Measurements from ENCODE around the gene TMEM140. TPM values are rescaled to one million over a fixed set of nuclear protein-coding genes. Genes with fewer than 3 reads are reported as not detected.

Gene TMEM140
- total and polyA plus RNA-seq, 2 of the 13 experiments (the other 11 are each of a cell fraction or from before 2014, with no cell fraction given), result 9.2 to 21.7 TPM

- no peak for TF ChIP-seq IKZF5 (CRISPR knock-in tag; IDR thresholded peaks at IDR 0.05)
- TF ChIP-seq PAF1 (CRISPR knock-in tag; IDR thresholded peaks at IDR 0.05), result no peak
- no peak for TF ChIP-seq THAP7 (CRISPR knock-in tag; IDR thresholded peaks at IDR 0.05)
- peak; percentile 73 for TF ChIP-seq HES4 (CRISPR knock-in tag; IDR thresholded peaks at IDR 0.05; ENCODE audit: borderline replicate concordance)
- no peak for TF ChIP-seq HOXD1 (CRISPR knock-in tag; IDR thresholded peaks at IDR 0.05)
- TF ChIP-seq ZSCAN20 (CRISPR knock-in tag; IDR thresholded peaks at IDR 0.05; ENCODE audit: borderline replicate concordance), result no peak
- peak; percentile 50; the same call in 1 of the 2 replicates for TF ChIP-seq DZIP1 (CRISPR knock-in tag; IDR thresholded peaks at IDR 0.05)
- 0 out of 2 replicates have a peak, but pooled peaks have one; percentile 26 for TF ChIP-seq ZBTB7B (CRISPR knock-in tag; IDR thresholded peaks at IDR 0.05)
- peak; percentile 75 for TF ChIP-seq TGIF2 (CRISPR knock-in tag; IDR thresholded peaks at IDR 0.05)
- TF ChIP-seq POGZ (CRISPR knock-in tag; IDR thresholded peaks at IDR 0.05), result peak; percentile 55; the same call in 1 of the 2 replicates
- 0 out of 2 replicates have a peak, but pooled peaks have one; percentile 38 for TF ChIP-seq MXD3 (CRISPR knock-in tag; IDR thresholded peaks at IDR 0.05)
- no peak for TF ChIP-seq ZNF703 (CRISPR knock-in tag; IDR thresholded peaks at IDR 0.05; ENCODE audit: borderline replicate concordance)
- TF ChIP-seq ZBTB40 (IDR thresholded peaks at IDR 0.05), result no peak
- TF ChIP-seq ZBTB40 (CRISPR knock-in tag; IDR thresholded peaks at IDR 0.05), result peak; percentile 41
Observed at GRCh38 chr7:135211179-135211945, 63.5 kb downstream of the TMEM140 start, which contains the start of gene WDR91 (continued).
